GM12878 (cell line): ENCODE measurements around the gene ATF2. TPM values are rescaled to one million over a fixed set of nuclear protein-coding genes. Genes with fewer than 3 reads are reported as not detected.

ENCODE experiments used
- ASH2L ChIP-seq: fragments of 300-600, 200-600 bp; sonication (generic); IDR thresholded peaks from 2 replicates; pipeline ENCODE4 v1.6.1; 2017; ENCODE audit warnings: low read depth, mild to moderate bottlenecking, borderline replicate concordance
- ATF2 ChIP-seq: IDR thresholded peaks from 2 replicates; pipeline ENCODE4 v1.6.1; 2012; ENCODE audit warnings: low read length, inconsistent platforms
- CEBPB ChIP-seq, 2 experiments: fragments of 150-350 bp in 1 of 2; IDR thresholded peaks; 2 replicates each; pipeline ENCODE4 v1.6.1; 2012 to 2014; ENCODE audit warnings: low read depth in 2 of 2, low read length in 2 of 2, borderline replicate concordance in 1 of 2, inconsistent platforms in 1 of 2
- CHD4 ChIP-seq: fragments of 200-600 bp; sonication (generic); IDR thresholded peaks from 2 replicates; pipeline ENCODE4 v1.6.1; 2016; ENCODE audit warnings: mild to moderate bottlenecking
- CTCF ChIP-seq, 3 experiments: IDR thresholded peaks in 2 of 3; conservative IDR thresholded peaks in 1 of 3; 2 replicates each; pipeline ENCODE4 v1.5.1; 2011; ENCODE audit warnings: low read depth in 3 of 3, low read length in 3 of 3, mild to moderate bottlenecking in 3 of 3, control low read depth in 2 of 3, moderate library complexity in 2 of 3, inconsistent platforms in 1 of 3, mixed read lengths in 1 of 3; ENCODE audit not compliant: control insufficient read depth in 2 of 3, insufficient read depth in 1 of 3; ENCODE audit errors: extremely low read depth in 1 of 3
- E2F8 ChIP-seq: fragments of 450-650 bp; IDR thresholded peaks from 2 replicates; pipeline ENCODE4 v1.6.1; 2018; ENCODE audit warnings: mild to moderate bottlenecking, low read depth, moderate library complexity; ENCODE audit not compliant: partially characterized antibody
- IRF4 ChIP-seq: IDR thresholded peaks from 2 replicates; pipeline ENCODE4 v1.6.1; 2011; ENCODE audit warnings: low read depth, low read length
- JUNB ChIP-seq: IDR thresholded peaks from 2 replicates; pipeline ENCODE4 v1.6.1; 2016; ENCODE audit warnings: antibody characterized with exemption, mild to moderate bottlenecking
- KDM1A ChIP-seq: fragments of 200-600 bp; sonication (generic); IDR thresholded peaks from 2 replicates; pipeline ENCODE4 v1.6.1; 2016; ENCODE audit warnings: borderline replicate concordance
- KLF5 ChIP-seq: fragments of 450-650 bp; IDR thresholded peaks from 2 replicates; pipeline ENCODE4 v1.6.1; 2014; ENCODE audit warnings: mild to moderate bottlenecking; ENCODE audit not compliant: partially characterized antibody
- MLLT1 ChIP-seq: fragments of 450-650 bp; IDR thresholded peaks from 2 replicates; pipeline ENCODE4 v1.6.1; 2016; ENCODE audit warnings: mild to moderate bottlenecking
- NR2F1 ChIP-seq: fragments of 450-650 bp; conservative IDR thresholded peaks from 2 replicates; pipeline ENCODE4 v1.6.1; 2017; ENCODE audit warnings: mild to moderate bottlenecking
- POLR2A ChIP-seq: IDR thresholded peaks from 2 replicates; pipeline ENCODE4 v1.6.1; 2011; ENCODE audit warnings: low read depth, mild to moderate bottlenecking, low read length
- POLR2AphosphoS5 ChIP-seq: IDR thresholded peaks from 2 replicates; pipeline ENCODE4 v1.6.1; 2011; ENCODE audit warnings: mild to moderate bottlenecking, low read length, inconsistent platforms
- RAD51 ChIP-seq: fragments of 450-650 bp; IDR thresholded peaks from 2 replicates; pipeline ENCODE4 v1.6.1; 2016; ENCODE audit warnings: moderate library complexity, mild to moderate bottlenecking, inconsistent platforms
- SMAD5 ChIP-seq: IDR thresholded peaks from 2 replicates; pipeline ENCODE4 v1.6.1; 2016; ENCODE audit warnings: antibody characterized with exemption, low read depth
- SMARCA5 ChIP-seq: fragments of 450-650 bp; IDR thresholded peaks from 2 replicates; pipeline ENCODE4 v1.6.1; 2017; ENCODE audit warnings: mild to moderate bottlenecking
- SPI1 ChIP-seq: IDR thresholded peaks from 2 replicates; pipeline ENCODE4 v1.6.1; 2011; ENCODE audit warnings: low read depth, mild to moderate bottlenecking, low read length, moderate library complexity, borderline replicate concordance; ENCODE audit not compliant: insufficient read depth
- SUPT20H ChIP-seq: IDR thresholded peaks from 2 replicates; pipeline ENCODE4 v1.6.1; 2011; ENCODE audit warnings: low read depth, mild to moderate bottlenecking, low read length, moderate library complexity, borderline replicate concordance; ENCODE audit not compliant: control insufficient read depth
- SUZ12 ChIP-seq: fragments of 200-600 bp; sonication (generic); IDR thresholded peaks from one replicate; pipeline ENCODE4 v1.6.1; 2018; ENCODE audit warnings: antibody characterized with exemption, mild to moderate bottlenecking; ENCODE audit not compliant: unreplicated experiment
- USF2 ChIP-seq: IDR thresholded peaks from 2 replicates; pipeline ENCODE4 v1.6.1; 2011; ENCODE audit warnings: low read depth, low read length, improper control_type of control experiment, borderline replicate concordance
- YY1 ChIP-seq: IDR thresholded peaks from 2 replicates; pipeline ENCODE4 v1.6.1; 2011; ENCODE audit warnings: low read depth, mild to moderate bottlenecking, low read length
- polyA plus RNA-seq, 11 experiments: library from polyadenylated mRNA; depleted of rRNA in 4 of 11; unstranded in 6 of 11; stranded (reverse) in 5 of 11; fragments of >200 nt; fragmentation: Nextera tagmentation in 4 of 11; fragmentation: Illumina TruSeq in 1 of 11; extraction: Ambion mirVana in 4 of 11; extraction: Trizol in 1 of 11; gene quantifications; 1 replicate in 1 of 11; 2 replicates in 10 of 11; pipeline versions ENCODE4 v1.2.1 to v1.2.3, GENCODE V29; 2011 to 2016; ENCODE audit warnings: inconsistent platforms in 2 of 11, missing spikeins in 2 of 11, low read depth in 1 of 11
- total RNA-seq, 4 experiments: library from RNA; depleted of rRNA in 3 of 4; stranded (reverse); fragments of >200 nt in 3 of 4; fragmentation: Illumina TruSeq in 1 of 4; extraction: Trizol in 1 of 4; gene quantifications; 2 replicates each; pipeline versions ENCODE4 v1.2.1 to v1.2.3, GENCODE V29; 2013 to 2021

Gene ATF2
- total and polyA plus RNA-seq, 10 of the 15 experiments (the other 5 are each of a cell fraction or from before 2014, with no cell fraction given), result 10.3 to 78.0 (median 36.0) TPM

- TF ChIP-seq MLLT1, result 0 out of 2 replicates have a peak, but pooled peaks have one; percentile 13
- no peak for TF ChIP-seq POLR2AphosphoS5
- TF ChIP-seq YY1, result no peak
- peak; percentile 50 for TF ChIP-seq E2F8
- TF ChIP-seq SPI1, result no peak
- TF ChIP-seq NR2F1, result no peak
- TF ChIP-seq ATF2, result 0 out of 2 replicates have a peak, but pooled peaks have one; percentile 11
- no peak for TF ChIP-seq CEBPB (IDR thresholded peaks at IDR 0.05; ENCODE audit: borderline replicate concordance in 1 of 2, low read depth in 2 of 2, low read length in 2 of 2)
- 0 out of 2 replicates have a peak, but pooled peaks have one; percentile 21 for TF ChIP-seq RAD51
- no peak for TF ChIP-seq KDM1A
- TF ChIP-seq USF2, result no peak
- TF ChIP-seq CTCF (IDR thresholded peaks at IDR 0.05 in 2 of 3, conservative IDR thresholded peaks at IDR 0.05 in 1 of 3; ENCODE audit: control insufficient read depth in 2 of 3, extremely low read depth in 1 of 3, insufficient read depth in 1 of 3, low read depth in 3 of 3, low read length in 3 of 3), result no peak
- TF ChIP-seq CHD4, result no peak
- TF ChIP-seq ASH2L, result no peak
- no peak for TF ChIP-seq SUZ12
- peak; percentile 7; the same call in 1 of the 2 replicates for TF ChIP-seq JUNB
- TF ChIP-seq SMARCA5, result 0 out of 2 replicates have a peak, but pooled peaks have one; percentile 19
- TF ChIP-seq SUPT20H, result no peak
- no peak for TF ChIP-seq POLR2A
- TF ChIP-seq KLF5, result peak; percentile 13
- no peak for TF ChIP-seq SMAD5
- no peak for TF ChIP-seq IRF4
Measured at GRCh38 chr2:175181877-175182308, 13.9 kb upstream of the ATF2 start (continued).
